Fibroblast of villous mesenchyme (primary cell): ENCODE measurements around the gene SON. TPM values are rescaled to one million over a fixed set of nuclear protein-coding genes. Genes with fewer than 3 reads are reported as not detected.

Experiments
- DNase-seq: peaks from one replicate; pipeline ENCODE4 v3.0.0-alpha.2; 2010; ENCODE audit warnings: low read depth
- H3K4me3 ChIP-seq: 2 replicates; pipeline ENCODE4 v1.5.1; 2011; ENCODE audit warnings: low read depth, mild to moderate bottlenecking, low read length
- CTCF ChIP-seq: IDR thresholded peaks from 2 replicates; pipeline ENCODE4 v1.5.1; 2012; ENCODE audit warnings: low read depth, mild to moderate bottlenecking, low read length; ENCODE audit not compliant: insufficient read depth
- total RNA-seq: library from RNA; depleted of rRNA; stranded (reverse); fragments of >200 nt; gene quantifications from 2 replicates; pipeline ENCODE4 v1.2.3, GENCODE V29; 2012

SON gene
- total RNA-seq, 1 donor: 134 TPM

GRCh38 chr21:33559813-33560212, 17.0 kb downstream of the SON start:
- no peak for TF ChIP-seq CTCF
- no peak for DNase-seq
- no peak overlapping the region for H3K4me3 ChIP-seq

- H3K4me3 ChIP-seq: no peak overlapping the region
- TF ChIP-seq CTCF: no peak
- no peak for DNase-seq
Observed at GRCh38 chr21:33560965-33561364, 18.1 kb downstream of the SON start.

- TF ChIP-seq CTCF: no peak
- DNase-seq: no peak
- H3K4me3 ChIP-seq: no peak overlapping the region
Observed at GRCh38 chr21:33561373-33561772, 18.5 kb downstream of the SON start.

GRCh38 chr21:33562389-33562788, 19.6 kb downstream of the SON start:
- no peak for DNase-seq
- TF ChIP-seq CTCF: no peak
- no peak overlapping the region for H3K4me3 ChIP-seq

- no peak overlapping the region for H3K4me3 ChIP-seq
- DNase-seq: no peak
- TF ChIP-seq CTCF: no peak
Observed at GRCh38 chr21:33566514-33566913, 23.7 kb downstream of the SON start.

- no peak for TF ChIP-seq CTCF
- DNase-seq: no peak
- H3K4me3 ChIP-seq: no peak overlapping the region
Observed at GRCh38 chr21:33567914-33568313, 25.1 kb downstream of the SON start.

GRCh38 chr21:33568448-33568847, 25.6 kb downstream of the SON start:
- DNase-seq: no peak
- no peak overlapping the region for H3K4me3 ChIP-seq
- no peak for TF ChIP-seq CTCF
